Activated T-cell treated with anti-CD3 and anti-CD28 coated beads, Interleukin-2, amount 50 U/mL, for 24 hours (primary cell): ENCODE data around the gene FASTKD3.
"Not testable (repeated sequence)": the region's sequence is repeated elsewhere in the genome, so short reads cannot be mapped to it uniquely, and the experiment has no call there.

ENCODE experiments used
- DNase-seq: peaks from one replicate; pipeline ENCODE4 v3.0.0-alpha.2; 2020
- H3K27ac Mint-ChIP-seq: 2 replicates; pipeline ENCODE4 v1.8.0; 2020; ENCODE audit warnings: mild to moderate bottlenecking, mixed read lengths
- H3K27me3 Mint-ChIP-seq: 2 replicates; pipeline ENCODE4 v1.8.0; 2020; ENCODE audit warnings: mixed read lengths
- H3K36me3 Mint-ChIP-seq: 2 replicates; pipeline ENCODE4 v1.8.0; 2020; ENCODE audit warnings: low read depth, mixed read lengths
- H3K4me1 Mint-ChIP-seq: 2 replicates; pipeline ENCODE4 v1.8.0; 2020; ENCODE audit warnings: low read depth, mixed read lengths
- H3K4me3 Mint-ChIP-seq: 2 replicates; pipeline ENCODE4 v1.8.0; 2020; ENCODE audit warnings: mild to moderate bottlenecking, moderate library complexity, mixed read lengths
- H3K9me3 Mint-ChIP-seq: 2 replicates; pipeline ENCODE4 v1.8.0; 2020; ENCODE audit warnings: mixed read lengths

Gene FASTKD3, protein sequence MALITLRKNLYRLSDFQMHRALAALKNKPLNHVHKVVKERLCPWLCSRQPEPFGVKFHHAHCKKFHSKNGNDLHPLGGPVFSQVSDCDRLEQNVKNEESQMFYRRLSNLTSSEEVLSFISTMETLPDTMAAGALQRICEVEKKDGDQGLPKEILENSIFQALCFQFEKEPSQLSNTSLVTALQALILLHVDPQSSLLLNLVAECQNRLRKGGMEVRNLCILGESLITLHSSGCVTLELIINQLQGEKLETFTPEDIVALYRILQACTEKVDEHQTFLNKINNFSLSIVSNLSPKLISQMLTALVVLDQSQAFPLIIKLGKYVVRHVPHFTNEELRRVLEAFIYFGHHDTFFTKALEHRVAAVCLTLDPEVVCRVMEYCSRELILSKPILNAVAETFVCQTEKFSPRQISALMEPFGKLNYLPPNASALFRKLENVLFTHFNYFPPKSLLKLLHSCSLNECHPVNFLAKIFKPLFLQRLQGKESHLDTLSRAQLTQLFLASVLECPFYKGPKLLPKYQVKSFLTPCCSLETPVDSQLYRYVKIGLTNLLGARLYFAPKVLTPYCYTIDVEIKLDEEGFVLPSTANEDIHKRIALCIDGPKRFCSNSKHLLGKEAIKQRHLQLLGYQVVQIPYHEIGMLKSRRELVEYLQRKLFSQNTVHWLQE

DNA sequence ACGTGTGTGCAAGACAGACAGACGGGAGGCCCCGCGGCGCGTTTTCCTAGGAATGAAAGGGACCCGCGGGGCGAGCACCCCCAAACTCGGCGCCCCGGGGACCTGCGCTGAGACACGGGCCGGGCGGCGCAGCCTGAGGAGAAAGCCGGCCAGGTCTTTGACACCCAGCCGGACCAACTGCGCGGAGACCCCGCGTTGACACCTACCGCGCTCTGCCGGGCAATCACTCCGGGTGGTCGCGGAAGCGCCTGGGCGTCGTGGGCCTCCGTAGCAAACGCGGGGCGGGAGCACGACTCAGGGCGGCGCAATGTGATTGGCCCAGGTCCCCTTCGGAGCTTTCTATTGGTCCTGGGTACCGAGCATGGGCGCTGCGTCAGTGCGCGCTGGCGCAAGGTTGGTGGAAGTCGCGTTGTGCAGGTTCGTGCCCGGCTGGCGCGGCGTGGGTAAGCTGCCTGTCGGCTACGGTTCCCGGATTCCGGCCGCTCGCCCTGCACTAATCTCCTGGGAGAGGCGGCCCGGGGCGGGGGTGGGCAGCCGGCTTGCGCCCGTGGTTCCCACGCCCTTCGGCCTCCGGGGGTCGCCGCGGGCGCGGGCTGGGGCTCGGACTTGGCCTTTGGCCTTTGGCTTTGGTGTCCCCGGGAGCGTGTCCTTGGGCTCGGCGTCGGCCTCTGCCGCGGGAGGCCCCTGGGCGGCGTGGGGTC lies at the start of gene FASTKD3, which contains the start of gene MTRR:
TSS of gene FASTKD3 (minus strand) at position 259 of the 701 bp plus-strand sequence. CDS start 948 bp downstream, outside the sequence.
TSS of gene MTRR (plus strand) at position 376 of the 701 bp plus-strand sequence. CDS start 1,647 bp downstream, outside the sequence.
- H3K9me3 Mint-ChIP-seq, result no peaks in the 10 kb centered on the region
- H3K4me3 Mint-ChIP-seq, result peak within 1 kb of the TSS; percentile 91
- H3K36me3 Mint-ChIP-seq, result peaks cover 85% of the 10 kb centered on the region
- no peaks in the 10 kb centered on the region for H3K27me3 Mint-ChIP-seq
- DNase-seq, result peak; percentile 90
- H3K27ac Mint-ChIP-seq, result peak within 1 kb of the TSS; percentile 95
- H3K4me1 Mint-ChIP-seq, result peaks cover 72% of the 10 kb centered on the region

DNA sequence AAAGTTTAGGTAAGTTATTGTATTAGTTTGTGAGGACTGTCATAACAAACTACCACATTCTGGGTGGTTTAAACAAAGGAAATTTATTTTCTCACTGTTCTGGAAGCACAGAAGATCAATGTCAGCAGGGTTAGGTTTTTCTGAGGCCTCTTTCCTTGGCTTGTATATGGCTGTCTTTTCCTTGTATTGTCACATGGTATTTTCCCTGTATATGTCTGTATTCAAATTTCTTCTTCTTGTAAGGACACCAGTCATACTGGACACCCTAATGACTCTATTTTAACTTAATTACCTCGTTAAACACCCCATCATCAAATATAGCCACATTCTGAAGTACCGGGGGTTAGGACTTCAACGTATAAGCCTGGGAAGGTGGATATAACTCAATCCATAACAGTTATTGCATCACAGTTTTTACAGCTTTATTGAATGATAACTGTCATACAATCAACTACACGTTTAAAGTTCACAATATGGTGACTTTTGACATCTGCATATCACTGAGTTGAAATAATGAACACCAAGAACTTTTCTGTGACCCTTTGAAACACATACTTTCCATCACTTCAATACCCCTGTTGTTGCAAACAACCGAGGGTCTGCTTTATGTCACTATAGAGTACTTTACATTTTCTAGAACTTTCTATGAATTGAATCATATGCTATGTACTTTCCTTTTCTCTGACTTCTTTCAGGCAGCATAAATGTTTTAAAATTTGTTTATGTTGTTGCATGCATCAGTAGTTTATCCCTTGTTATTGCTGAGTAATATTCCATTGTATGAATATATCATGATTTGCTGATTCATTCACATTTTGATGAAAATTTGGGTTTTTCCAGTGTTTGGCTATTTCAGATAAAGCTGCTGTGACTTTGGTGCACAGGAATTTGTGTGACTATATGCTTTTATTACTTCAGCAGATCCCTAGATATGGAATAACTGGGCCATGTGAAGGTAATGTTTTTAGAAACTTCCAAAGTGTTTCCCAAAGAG lies 48.6 kb upstream of the FASTKD3 start:
- H3K4me3 Mint-ChIP-seq, result no peak overlapping the region
- no peaks in the 10 kb centered on the region for H3K4me1 Mint-ChIP-seq
- H3K36me3 Mint-ChIP-seq, result peaks cover 4% of the 10 kb centered on the region
- H3K9me3 Mint-ChIP-seq, result peaks cover 12% of the 10 kb centered on the region
- no peak overlapping the region for H3K27ac Mint-ChIP-seq
- H3K27me3 Mint-ChIP-seq, result peaks cover 14% of the 10 kb centered on the region
- DNase-seq, result no peak

DNA sequence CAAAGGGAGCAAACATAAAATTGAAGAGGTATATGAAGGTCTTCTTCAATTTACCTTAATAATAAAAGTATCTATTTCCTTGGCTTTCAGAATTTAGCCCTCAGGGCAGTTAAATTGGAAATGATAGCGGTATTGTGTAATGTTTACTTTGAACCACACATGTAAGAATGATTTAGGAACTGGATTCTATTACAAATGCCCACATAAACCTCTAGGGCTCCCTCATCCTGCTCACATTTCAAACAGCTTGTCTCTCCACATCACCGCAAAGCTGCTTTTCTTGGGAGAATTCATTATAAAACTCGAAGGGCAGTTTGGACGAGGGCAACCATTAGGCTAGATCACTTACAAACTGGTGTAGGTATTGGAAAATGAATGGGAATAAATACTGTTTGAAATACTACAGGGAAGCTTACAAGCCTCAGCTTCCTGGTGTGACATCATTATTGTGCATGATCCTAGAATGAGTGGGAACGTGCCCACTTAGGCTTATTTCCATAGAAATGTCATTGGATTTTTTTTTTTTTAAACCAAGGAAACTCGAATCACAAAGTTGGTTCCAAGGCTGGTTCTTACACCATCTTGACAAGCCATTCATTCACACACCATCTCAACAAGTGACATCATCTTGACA lies 47.5 kb upstream of the FASTKD3 start:
- Mint-ChIP-seq H3K27me3 (peaks cover 9% of the 10 kb centered on the region), H3K36me3 (peaks cover 14% of the 10 kb centered on the region), H3K27ac (no peak overlapping the region), H3K9me3 (peaks cover 23% of the 10 kb centered on the region), H3K4me3 (no peak overlapping the region), H3K4me1 (no peaks in the 10 kb centered on the region)
- no peak for DNase-seq

- H3K27me3 Mint-ChIP-seq, H3K4me1 Mint-ChIP-seq, H3K27ac Mint-ChIP-seq, H3K4me3 Mint-ChIP-seq, DNase-seq: not testable (repeated sequence)
- H3K9me3 Mint-ChIP-seq, result peaks cover 53% of the 10 kb centered on the region
- peaks cover 57% of the 10 kb centered on the region for H3K36me3 Mint-ChIP-seq
Observed at GRCh38 chr5:7911429-7911771, 42.6 kb upstream of the FASTKD3 start.

GRCh38 chr5:7910738-7911428 lies 42.1 kb upstream of the FASTKD3 start:
- no peak for DNase-seq
- Mint-ChIP-seq H3K36me3 (peaks cover 62% of the 10 kb centered on the region), H3K4me1 (no peaks in the 10 kb centered on the region), H3K4me3 (no peak overlapping the region), H3K27me3 (no peaks in the 10 kb centered on the region), H3K27ac (no peak overlapping the region), H3K9me3 (peaks cover 53% of the 10 kb centered on the region)

DNA sequence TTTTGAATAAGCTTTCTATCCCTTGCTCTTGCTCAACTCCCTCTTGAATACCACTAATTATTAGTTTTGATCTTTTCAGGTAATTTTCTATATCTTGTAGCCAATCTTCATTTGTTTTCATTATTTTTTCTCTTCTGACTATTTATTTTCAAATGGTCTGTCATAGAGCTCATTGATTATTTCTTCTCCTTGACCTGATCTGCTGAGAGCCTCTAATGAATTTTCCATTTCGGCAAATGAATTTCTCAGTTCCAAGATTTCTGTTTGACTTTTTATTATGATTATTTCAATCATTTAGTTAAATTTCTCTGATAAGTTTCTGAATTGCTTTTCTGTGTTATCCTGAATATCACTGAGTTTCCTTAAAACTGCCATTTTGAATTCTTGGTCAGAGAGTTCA lies 39.5 kb upstream of the FASTKD3 start:
- Mint-ChIP-seq H3K27me3 (no peaks in the 10 kb centered on the region), H3K36me3 (peaks cover 88% of the 10 kb centered on the region), H3K27ac (no peak overlapping the region), H3K9me3 (peaks cover 53% of the 10 kb centered on the region), H3K4me3 (no peak overlapping the region), H3K4me1 (peaks cover 12% of the 10 kb centered on the region)
- no peak for DNase-seq

GRCh38 chr5:7907612-7908011 lies 38.8 kb upstream of the FASTKD3 start:
- Mint-ChIP-seq H3K4me3 (no peak overlapping the region), H3K27ac (no peak overlapping the region), H3K36me3 (peaks cover 93% of the 10 kb centered on the region), H3K4me1 (peaks cover 19% of the 10 kb centered on the region), H3K9me3 (peaks cover 46% of the 10 kb centered on the region), H3K27me3 (no peaks in the 10 kb centered on the region)
- no peak for DNase-seq

- Mint-ChIP-seq H3K36me3 (peaks cover 94% of the 10 kb centered on the region), H3K4me1 (peaks cover 27% of the 10 kb centered on the region), H3K9me3 (peaks cover 23% of the 10 kb centered on the region), H3K27me3 (no peaks in the 10 kb centered on the region), H3K4me3 (no peak overlapping the region), H3K27ac (peak overlapping the region; percentile 65)
- DNase-seq, result no peak
Observed at GRCh38 chr5:7904170-7904569, 35.3 kb upstream of the FASTKD3 start.

GRCh38 chr5:7902666-7903625 lies 34.1 kb upstream of the FASTKD3 start:
- H3K27me3 Mint-ChIP-seq, result no peaks in the 10 kb centered on the region
- DNase-seq, result no peak
- no peak overlapping the region for H3K4me3 Mint-ChIP-seq
- peaks cover 13% of the 10 kb centered on the region for H3K9me3 Mint-ChIP-seq
- H3K4me1 Mint-ChIP-seq, result peaks cover 27% of the 10 kb centered on the region
- H3K27ac Mint-ChIP-seq, result peak overlapping the region; percentile 5
- H3K36me3 Mint-ChIP-seq, result peaks cover 94% of the 10 kb centered on the region

DNA sequence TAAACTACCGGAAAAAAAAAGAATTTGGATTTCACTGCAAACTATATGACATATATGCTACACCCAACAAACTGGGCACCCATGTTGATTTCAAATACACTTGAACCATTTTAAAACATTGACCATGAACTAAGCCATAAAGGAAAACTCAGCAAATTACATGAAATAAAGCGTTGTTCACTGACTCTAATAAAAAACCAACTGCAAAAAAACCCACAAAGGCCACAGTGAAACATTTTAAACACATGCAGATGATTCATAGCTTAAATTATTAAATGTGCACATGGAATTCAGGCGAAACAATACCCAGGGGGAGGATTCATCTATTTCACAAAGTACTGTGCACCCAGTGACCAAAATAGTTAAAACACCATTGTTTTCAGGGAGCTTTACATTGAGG lies 33.4 kb upstream of the FASTKD3 start:
- Mint-ChIP-seq H3K4me3 (no peak overlapping the region), H3K27me3 (no peaks in the 10 kb centered on the region), H3K4me1 (peaks cover 27% of the 10 kb centered on the region), H3K9me3 (peaks cover 7% of the 10 kb centered on the region), H3K27ac (peak overlapping the region; percentile 5), H3K36me3 (peaks cover 94% of the 10 kb centered on the region)
- DNase-seq, result no peak

GRCh38 chr5:7897014-7897600 lies 28.3 kb upstream of the FASTKD3 start:
- H3K9me3 Mint-ChIP-seq, result no peaks in the 10 kb centered on the region
- peaks cover 95% of the 10 kb centered on the region for H3K36me3 Mint-ChIP-seq
- no peak overlapping the region for H3K27ac Mint-ChIP-seq
- no peaks in the 10 kb centered on the region for H3K27me3 Mint-ChIP-seq
- no peak overlapping the region for H3K4me3 Mint-ChIP-seq
- DNase-seq, result peak; percentile 48
- peaks cover 21% of the 10 kb centered on the region for H3K4me1 Mint-ChIP-seq

DNA sequence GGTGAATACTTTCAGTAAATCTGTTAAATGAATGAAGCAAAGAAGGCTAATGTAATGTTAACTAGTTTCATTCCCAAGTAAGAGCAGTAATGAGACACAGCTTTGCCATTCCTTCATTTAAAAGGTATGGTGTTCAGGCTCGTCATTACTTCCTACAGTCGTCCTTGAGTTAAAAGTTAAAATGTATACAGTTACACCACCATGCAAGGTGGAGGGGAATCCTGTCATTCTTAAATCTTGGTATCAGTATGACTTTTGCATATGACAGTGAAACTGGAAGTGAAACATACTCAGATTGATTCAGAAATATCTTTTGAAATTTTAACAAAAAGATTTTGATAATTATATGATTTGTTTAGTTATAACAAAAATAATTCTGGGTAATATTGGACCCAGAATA lies 26.0 kb upstream of the FASTKD3 start:
- DNase-seq, result no peak
- Mint-ChIP-seq H3K4me3 (no peak overlapping the region), H3K36me3 (peaks cover 97% of the 10 kb centered on the region), H3K4me1 (peaks cover 18% of the 10 kb centered on the region), H3K27ac (peak overlapping the region; percentile 67), H3K9me3 (no peaks in the 10 kb centered on the region), H3K27me3 (no peaks in the 10 kb centered on the region)
